ENCODE data around the gene INSR. TPM values are rescaled to one million over a fixed set of nuclear protein-coding genes. Genes with fewer than 3 reads are reported as not detected.

The INSR gene
- total and polyA plus RNA-seq, 2 donors (not counting 3 experiments of a cell fraction or from before 2014, with no cell fraction given), result 4.9 to 19.5 TPM

- CTCF ChIA-PET, result interaction anchor here (0.6 to 4.9 kb wide), 16 partner anchors 12 to 242 kb away, joined by 3 to 81 read pairs (median 5); no protein-coding TSS in a partner anchor
These were observed 47.0 kb upstream of the INSR start for GRCh38 chr19:7340959-7341837.

More at GRCh38 chr19:7340959-7341837, 47.0 kb upstream of the INSR start:
- Histone ChIP-seq H3K9me1 (replicated peaks; ENCODE audit: control insufficient read depth, extremely low read depth, insufficient read depth, low read length) (no peaks in the 10 kb centered on the region), H3K79me2 (ENCODE audit: control insufficient read depth, insufficient read depth, low read length) (no peaks in the 10 kb centered on the region), H3K9me3 (replicated peaks; ENCODE audit: control insufficient read depth, insufficient read depth, low read length) (no peaks in the 10 kb centered on the region), H3K9ac (replicated peaks; ENCODE audit: extremely low read depth, insufficient read depth, low read length) (no peak overlapping the region), H4K20me1 (replicated peaks; ENCODE audit: control insufficient read depth, extremely low read depth, insufficient read depth, low read length) (no peaks in the 10 kb centered on the region), H3K4me3 (replicated peaks in 1 of 3; ENCODE audit: insufficient read depth in 1 of 3, low read depth in 1 of 3, low read length in 3 of 3) (no peak overlapping the region), H2AFZ (ENCODE audit: low read depth, low read length) (no peak overlapping the region), H3K27me3 (ENCODE audit: control insufficient read depth in 2 of 2, insufficient read depth in 2 of 2, low read length in 2 of 2) (no peaks in the 10 kb centered on the region), H3K4me2 (ENCODE audit: insufficient read depth, low read length) (no peak overlapping the region), H3K36me3 (ENCODE audit: control insufficient read depth in 2 of 2, extremely low read depth in 1 of 2, insufficient read depth in 2 of 2, low read length in 2 of 2) (no peaks in the 10 kb centered on the region), H3K4me1 (ENCODE audit: control insufficient read depth, extremely low read depth, insufficient read depth, low read length) (no peaks in the 10 kb centered on the region), H3K27ac (ENCODE audit: insufficient read depth, low read depth, low read length) (no peak overlapping the region)
- FAIRE-seq (peak; percentile 95), DNase-seq (ENCODE audit: low read depth, low spot score) (peak; percentile 86)
- intact Hi-C loops (cut with micrococcal nuclease) (loop anchor here (1.0 to 2.0 kb wide), 3 partner anchors 144 to 239 kb away; no protein-coding TSS in a partner anchor), dilution Hi-C loops (cut with MboI; ENCODE audit: extremely low pct_ligation_motif_present, low sequenced_read_pairs) (no loop called here)
- TF ChIP-seq JUN (IDR thresholded peaks at IDR 0.05; ENCODE audit: borderline replicate concordance, insufficient read depth, insufficient read length, low read depth), result no peak
- TF ChIP-seq EZH2 (IDR thresholded peaks at IDR 0.05; ENCODE audit: borderline replicate concordance, low read depth, low read length, severe bottlenecking), result no peak
- TF ChIP-seq, protein P1, sequence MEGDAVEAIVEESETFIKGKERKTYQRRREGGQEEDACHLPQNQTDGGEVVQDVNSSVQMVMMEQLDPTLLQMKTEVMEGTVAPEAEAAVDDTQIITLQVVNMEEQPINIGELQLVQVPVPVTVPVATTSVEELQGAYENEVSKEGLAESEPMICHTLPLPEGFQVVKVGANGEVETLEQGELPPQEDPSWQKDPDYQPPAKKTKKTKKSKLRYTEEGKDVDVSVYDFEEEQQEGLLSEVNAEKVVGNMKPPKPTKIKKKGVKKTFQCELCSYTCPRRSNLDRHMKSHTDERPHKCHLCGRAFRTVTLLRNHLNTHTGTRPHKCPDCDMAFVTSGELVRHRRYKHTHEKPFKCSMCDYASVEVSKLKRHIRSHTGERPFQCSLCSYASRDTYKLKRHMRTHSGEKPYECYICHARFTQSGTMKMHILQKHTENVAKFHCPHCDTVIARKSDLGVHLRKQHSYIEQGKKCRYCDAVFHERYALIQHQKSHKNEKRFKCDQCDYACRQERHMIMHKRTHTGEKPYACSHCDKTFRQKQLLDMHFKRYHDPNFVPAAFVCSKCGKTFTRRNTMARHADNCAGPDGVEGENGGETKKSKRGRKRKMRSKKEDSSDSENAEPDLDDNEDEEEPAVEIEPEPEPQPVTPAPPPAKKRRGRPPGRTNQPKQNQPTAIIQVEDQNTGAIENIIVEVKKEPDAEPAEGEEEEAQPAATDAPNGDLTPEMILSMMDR (IDR thresholded peaks at IDR 0.05; ENCODE audit: extremely low read depth in 1 of 2, insufficient read depth in 1 of 2, low read depth in 1 of 2, low read length in 2 of 2), result peak; percentile 78 to 92
- no peak for TF ChIP-seq MYC (IDR thresholded peaks at IDR 0.05; ENCODE audit: low read depth, low read length)
- no peak for TF ChIP-seq POLR2A (IDR thresholded peaks at IDR 0.05; ENCODE audit: low read depth, low read length)
- TF ChIP-seq GATA2 (IDR thresholded peaks at IDR 0.05; ENCODE audit: insufficient read depth, insufficient read length, low read depth, low read length), result no peak
- no peak for TF ChIP-seq FOS (IDR thresholded peaks at IDR 0.05; ENCODE audit: borderline replicate concordance, insufficient read depth, low read length)
- TF ChIP-seq POLR2AphosphoS5 (IDR thresholded peaks at IDR 0.05; ENCODE audit: insufficient read depth, low read depth, low read length), result no peak
- TF ChIP-seq, protein P2, sequence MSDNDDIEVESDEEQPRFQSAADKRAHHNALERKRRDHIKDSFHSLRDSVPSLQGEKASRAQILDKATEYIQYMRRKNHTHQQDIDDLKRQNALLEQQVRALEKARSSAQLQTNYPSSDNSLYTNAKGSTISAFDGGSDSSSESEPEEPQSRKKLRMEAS (IDR thresholded peaks at IDR 0.05; ENCODE audit: insufficient read depth, insufficient read length), result peak; percentile 59
- BruUV-seq (replicated peaks), result no TSS peak
- POLR2A ChIA-PET, result no interaction called here

All from endothelial cell of umbilical vein (primary cell).